H1 (cell line): ENCODE measurements around the gene ZDHHC16. TPM values are rescaled to one million over a fixed set of nuclear protein-coding genes. Genes with fewer than 3 reads are reported as not detected.

Source experiments
- CTCF ChIA-PET: fragments of 300-600 bp; sonication (Branson Sonifier 250); formaldehyde crosslinking; loops from one replicate; lab custom pipeline; 2021; ENCODE audit not compliant: partially characterized antibody; lab: Charles Lee
- POLR2A ChIA-PET: fragments of 300-600 bp; sonication (Branson Sonifier 250); formaldehyde crosslinking; loops from one replicate; lab custom pipeline; 2021; ENCODE audit warnings: inconsistent platforms; ENCODE audit not compliant: partially characterized antibody; lab: Charles Lee
- DNase-seq, 2 experiments: peaks; one replicate each; pipeline versions ENCODE4 v3.0.0 to v3.0.0-alpha.2; 2010 to 2022; ENCODE audit warnings: low spot score in 2 of 2, low read depth in 1 of 2, mixed read lengths in 1 of 2
- FAIRE-seq: peaks from 2 replicates; lab custom pipeline; 2011; peaks lifted over from hg19 to GRCh38; lab: Jason Lieb, UNC
- H2AFZ ChIP-seq: 2 replicates; pipeline ENCODE4 v1.8.1; 2012; ENCODE audit warnings: low read length, inconsistent platforms
- H2AK5ac ChIP-seq: 2 replicates; pipeline ENCODE4 v1.6.1; 2013; ENCODE audit warnings: low read depth, low read length
- H2BK120ac ChIP-seq: replicated peaks from 2 replicates; pipeline ENCODE3; 2013; ENCODE audit warnings: low read depth, low read length, inconsistent platforms
- H2BK12ac ChIP-seq: 2 replicates; pipeline ENCODE4 v1.6.1; 2013; ENCODE audit warnings: low read depth, low read length
- H2BK15ac ChIP-seq: 2 replicates; pipeline ENCODE4 v1.6.1; 2013; ENCODE audit warnings: low read length
- H2BK20ac ChIP-seq: 2 replicates; pipeline ENCODE4 v1.6.1; 2013; ENCODE audit warnings: low read length
- H2BK5ac ChIP-seq: 2 replicates; pipeline ENCODE4 v1.6.1; 2013; ENCODE audit warnings: low read depth, low read length
- H3K14ac ChIP-seq: 2 replicates; pipeline ENCODE4 v1.6.1; 2013; ENCODE audit warnings: inconsistent platforms; ENCODE audit not compliant: insufficient read length
- H3K18ac ChIP-seq: 2 replicates; pipeline ENCODE4 v1.6.1; 2013; ENCODE audit warnings: low read length; ENCODE audit errors: extremely low read depth
- H3K23ac ChIP-seq: 2 replicates; pipeline ENCODE4 v1.6.1; 2013; ENCODE audit warnings: inconsistent platforms; ENCODE audit not compliant: insufficient read length
- H3K23me2 ChIP-seq: 2 replicates; pipeline ENCODE4 v1.6.1; 2013; ENCODE audit warnings: low read depth, low read length
- H3K27ac ChIP-seq: 2 replicates; pipeline ENCODE4 v1.6.1; 2011; ENCODE audit warnings: low read depth, low read length, inconsistent platforms
- H3K27me3 ChIP-seq, 4 experiments: replicated peaks in 1 of 4; 1 replicate in 1 of 4; 2 replicates in 3 of 4; pipeline versions ENCODE4 v1.6.1 to v1.8.1; 2011 to 2013; ENCODE audit warnings: low read length in 3 of 4, mild to moderate bottlenecking in 3 of 4, inconsistent platforms in 2 of 4, mixed read lengths in 2 of 4, moderate library complexity in 1 of 4; ENCODE audit not compliant: control insufficient read depth in 3 of 4, insufficient read depth in 3 of 4; ENCODE audit errors: extremely low read depth in 1 of 4
- H3K36me3 ChIP-seq, 4 experiments: 2 replicates each; pipeline versions ENCODE4 v1.6.1 to v1.8.1; 2011 to 2013; ENCODE audit warnings: mild to moderate bottlenecking in 4 of 4, low read length in 3 of 4, moderate library complexity in 2 of 4, control low read depth in 1 of 4, inconsistent platforms in 1 of 4; ENCODE audit not compliant: insufficient read depth in 4 of 4, control insufficient read depth in 2 of 4
- H3K4ac ChIP-seq: replicated peaks from 2 replicates; pipeline ENCODE3; 2013; ENCODE audit warnings: low read length, low read depth, mixed read lengths, inconsistent platforms; ENCODE audit not compliant: insufficient read length
- H3K4me1 ChIP-seq, 4 experiments: replicated peaks in 1 of 4; 1 replicate in 1 of 4; 2 replicates in 3 of 4; pipeline versions ENCODE4 v1.6.1 to v1.8.1; 2011 to 2013; ENCODE audit warnings: low read length in 3 of 4, inconsistent platforms in 2 of 4, mixed read lengths in 1 of 4; ENCODE audit not compliant: insufficient read depth in 4 of 4, control insufficient read depth in 3 of 4
- H3K4me2 ChIP-seq, 2 experiments: 2 replicates each; pipeline versions ENCODE4 v1.6.1 to v1.8.1; 2011 to 2013; ENCODE audit warnings: low read depth in 2 of 2, low read length in 2 of 2, control low read depth in 1 of 2, inconsistent platforms in 1 of 2, mild to moderate bottlenecking in 1 of 2; ENCODE audit not compliant: insufficient read depth in 1 of 2
- H3K4me3 ChIP-seq, 4 experiments: fragments of 200-600, 300-600 bp in 1 of 4; sonication (generic), shearing (Covaris generic), sonication (Bioruptor Twin) in 1 of 4; 2 replicates each; pipeline versions ENCODE4 v1.5.1 to v1.8.1; 2011 to 2016; ENCODE audit warnings: low read length in 4 of 4, low read depth in 3 of 4, control low read depth in 2 of 4, inconsistent platforms in 2 of 4, mild to moderate bottlenecking in 2 of 4, mixed read lengths in 1 of 4, moderate library complexity in 1 of 4; ENCODE audit not compliant: insufficient read depth in 2 of 4; ENCODE audit errors: extremely low read depth in 1 of 4
- H3K56ac ChIP-seq: replicated peaks from 2 replicates; pipeline ENCODE3; 2013; ENCODE audit warnings: low read depth, mild to moderate bottlenecking, mixed read lengths, low read length, inconsistent platforms; ENCODE audit not compliant: insufficient read length
- H3K79me1 ChIP-seq: 2 replicates; pipeline ENCODE4 v1.6.1; 2013; ENCODE audit warnings: low read depth, low read length, control low read depth
- H3K79me2 ChIP-seq, 2 experiments: 2 replicates each; pipeline versions ENCODE4 v1.6.1 to v1.8.1; 2012 to 2013; ENCODE audit warnings: low read length in 2 of 2, mild to moderate bottlenecking in 2 of 2, inconsistent platforms in 1 of 2; ENCODE audit not compliant: insufficient read depth in 2 of 2, control insufficient read depth in 1 of 2
- H3K9ac ChIP-seq, 4 experiments: replicated peaks in 1 of 4; 1 replicate in 1 of 4; 2 replicates in 3 of 4; pipeline versions ENCODE4 v1.6.1 to v1.8.1; 2011 to 2013; ENCODE audit warnings: low read depth in 3 of 4, low read length in 3 of 4, control low read depth in 2 of 4, mild to moderate bottlenecking in 2 of 4, moderate library complexity in 2 of 4, inconsistent platforms in 1 of 4; ENCODE audit errors: extremely low read depth in 1 of 4
- H3K9me3 ChIP-seq, 2 experiments: 2 replicates each; pipeline versions ENCODE4 v1.6.1 to v1.8.1; 2012 to 2013; ENCODE audit warnings: mild to moderate bottlenecking in 2 of 2, moderate library complexity in 2 of 2, control low read depth in 1 of 2, inconsistent platforms in 1 of 2, low read depth in 1 of 2, low read length in 1 of 2, mixed read lengths in 1 of 2; ENCODE audit not compliant: insufficient read depth in 2 of 2
- H4K20me1 ChIP-seq, 2 experiments: replicated peaks in 1 of 2; 2 replicates each; pipeline versions ENCODE3 to v1.8.1; 2011 to 2013; ENCODE audit warnings: inconsistent platforms in 2 of 2, low read length in 2 of 2, mild to moderate bottlenecking in 1 of 2; ENCODE audit not compliant: insufficient read depth in 2 of 2, control insufficient read depth in 1 of 2
- H4K5ac ChIP-seq: 2 replicates; pipeline ENCODE4 v1.6.1; 2013; ENCODE audit warnings: low read length, low read depth, mixed read lengths, inconsistent platforms; ENCODE audit not compliant: insufficient read length
- H4K8ac ChIP-seq: 2 replicates; pipeline ENCODE4 v1.8.0; 2013; ENCODE audit warnings: mild to moderate bottlenecking, moderate library complexity, low read length, inconsistent platforms; ENCODE audit not compliant: insufficient read depth; ENCODE audit errors: extremely low read depth
- H4K91ac ChIP-seq: replicated peaks from 2 replicates; pipeline ENCODE3; 2013; ENCODE audit warnings: low read length, mixed read lengths, inconsistent platforms; ENCODE audit not compliant: insufficient read length
- ATF3 ChIP-seq: IDR thresholded peaks from 2 replicates; pipeline ENCODE4 v1.6.1; 2011; ENCODE audit warnings: low read depth, mild to moderate bottlenecking, low read length; ENCODE audit not compliant: insufficient read depth
- GTF2F1 ChIP-seq: IDR thresholded peaks from 2 replicates; pipeline ENCODE4 v1.6.1; 2012; ENCODE audit warnings: low read depth, low read length, improper control_type of control experiment, borderline replicate concordance
- JUN ChIP-seq: IDR thresholded peaks from 2 replicates; pipeline ENCODE4 v1.6.1; 2011; ENCODE audit warnings: low read depth, mild to moderate bottlenecking, improper control_type of control experiment, low read length
- KDM5A ChIP-seq: fragments of 200-600 bp; IDR thresholded peaks from 2 replicates; pipeline ENCODE4 v1.7.1; 2012; ENCODE audit warnings: mild to moderate bottlenecking, low read length, inconsistent platforms, mixed read lengths
- NANOG ChIP-seq: IDR thresholded peaks from 2 replicates; pipeline ENCODE4 v1.6.1; 2011; ENCODE audit warnings: low read length, low read depth, mild to moderate bottlenecking, inconsistent platforms; ENCODE audit not compliant: insufficient read depth, poor library complexity, severe bottlenecking
- RFX5 ChIP-seq: IDR thresholded peaks from 2 replicates; pipeline ENCODE4 v1.6.1; 2011; ENCODE audit warnings: low read depth, low read length, improper control_type of control experiment, borderline replicate concordance
- RNF2 ChIP-seq: fragments of 200-900, 300-1000 bp; sonication (generic); IDR thresholded peaks from 2 replicates; pipeline ENCODE4 v1.7.1; 2016; ENCODE audit warnings: borderline replicate concordance, low read depth, mild to moderate bottlenecking, antibody characterized with exemption, low read length; ENCODE audit not compliant: poor library complexity, severe bottlenecking; ENCODE audit errors: missing control alignments
- TBP ChIP-seq: IDR thresholded peaks from 2 replicates; pipeline ENCODE4 v1.6.1; 2011; ENCODE audit warnings: low read depth, low read length, improper control_type of control experiment
- TCF12 ChIP-seq: IDR thresholded peaks from 2 replicates; pipeline ENCODE4 v1.6.1; 2011; ENCODE audit warnings: low read depth, mild to moderate bottlenecking, low read length
- YY1 ChIP-seq: IDR thresholded peaks from 2 replicates; pipeline ENCODE4 v1.6.1; 2011; ENCODE audit warnings: low read depth, mild to moderate bottlenecking, low read length
- WGBS, 2 experiments: shearing (Covaris generic) in 1 of 2; methylation state at CpG; one replicate each; pipeline versions ENCODE4 v1.1.6 to v1.1.7; 2013 to 2015; ENCODE audit warnings: low lambda C conversion rate in 2 of 2, mixed read lengths in 2 of 2, inconsistent platforms in 1 of 2, low coverage in 1 of 2, missing lambda C conversion rate in 1 of 2; ENCODE audit not compliant: insufficient replicate concordance in 2 of 2, insufficient coverage in 1 of 2, insufficient read length in 1 of 2; ENCODE audit errors: extremely low coverage in 1 of 2, missing lambda C conversion rate in 1 of 2; 5-methylcytosine and 5-hydroxymethylcytosine counted together
- polyA plus RNA-seq, 7 experiments: library from polyadenylated mRNA; depleted of rRNA in 3 of 7; stranded (reverse) in 5 of 7; unstranded in 2 of 7; fragments of >200 nt in 5 of 7; fragments of 200-250 nt in 2 of 7; gene quantifications; 1 replicate in 5 of 7; 2 replicates in 1 of 7; 4 replicates in 1 of 7; pipeline versions ENCODE4 v1.2.1 to v1.2.3, GENCODE V29; 2011 to 2013; ENCODE audit warnings: missing spikeins in 2 of 7, mixed read lengths in 2 of 7
- total RNA-seq: library from RNA; stranded (reverse); fragmentation: NEBNext Ultra II Directional; extraction: Animal tissue kit (Norgen Biotek cat#: 25700); gene quantifications from 2 replicates; pipeline ENCODE4 v1.2.1, GENCODE V29; 2021

The ZDHHC16 gene
- total and polyA plus RNA-seq, 2 of the 8 experiments (the other 6 are each of a cell fraction or from before 2014, with no cell fraction given): 45.9 to 108 TPM

- Histone ChIP-seq H4K5ac (peak within 1 kb of the TSS; percentile 71), H3K56ac (peak within 1 kb of the TSS; percentile 62), H2BK15ac (peak within 1 kb of the TSS; percentile 85; the same call in 1 of the 2 replicates), H2AK5ac (peak within 1 kb of the TSS; percentile 32; the same call in 1 of the 2 replicates), H4K8ac (peak within 1 kb of the TSS; percentile 75), H3K4me3 (peak within 1 kb of the TSS; percentile 83 to 92 (median 89)), H3K27ac (peak within 1 kb of the TSS; percentile 74; the same call in 1 of the 2 replicates), H2BK120ac (no peak within 1 kb of the TSS), H3K4me2 (peak within 1 kb of the TSS; percentile 78 to 98), H3K79me1 (peaks cover 13% of the 10 kb centered on the region), H3K18ac (peak within 1 kb of the TSS; percentile 97), H3K79me2 (peaks cover 13 to 70% of the 10 kb centered on the region in 2 experiments), H2BK5ac (peak within 1 kb of the TSS; percentile 89; the same call in 1 of the 2 replicates), H4K91ac (peak within 1 kb of the TSS; percentile 85), H2BK20ac (no peak within 1 kb of the TSS), H3K4me1 (peaks cover 6 to 14% (median 11%) of the 10 kb centered on the region in 4 experiments; a peak in 6 of 7 replicates), H2BK12ac (peak within 1 kb of the TSS; percentile 62; the same call in 1 of the 2 replicates), H2AFZ (0 out of 2 replicates have a peak within 1 kb of the TSS, but pooled peaks have one; percentile 6), H3K27me3 (peaks cover 0 to 16% (median 13%) of the 10 kb centered on the region in 4 experiments; a peak in 5 of 7 replicates), H3K23ac (no peak within 1 kb of the TSS), H3K4ac (peak within 1 kb of the TSS; percentile 80), H3K14ac (no peak within 1 kb of the TSS), H3K9me3 (no peaks in the 10 kb centered on the region), H4K20me1 (peaks cover 10 to 28% of the 10 kb centered on the region in 2 experiments), H3K9ac (peak within 1 kb of the TSS; percentile 55 to 82 (median 78)), H3K36me3 (no peaks in the 10 kb centered on the region; a peak in 1 of 8 replicates), H3K23me2 (peaks cover 15% of the 10 kb centered on the region)
- ChIA-PET POLR2A (interaction anchor here (0.6 to 2.5 kb wide), 14 partner anchors 8 to 97 kb away, joined by 3 to 13 read pairs (median 4); partner anchors contain the start of gene RRP12), CTCF (interaction anchor here (0.5 to 2.6 kb wide), 6 partner anchors 11 to 154 kb away, joined by 4 to 24 read pairs (median 6); no protein-coding TSS in a partner anchor)
- DNase-seq (peak; percentile 92 to 100), FAIRE-seq (no peak)
- WGBS, 2 experiments: 1% methylated on average over 39 of the region's 73 CpGs; no CpG with 5 or more reads in 1 of the 2 experiments
- no peak for TF ChIP-seq GTF2F1
- no peak for TF ChIP-seq KDM5A
- peak; percentile 93 for TF ChIP-seq ATF3
- TF ChIP-seq JUN: no peak
- TF ChIP-seq RFX5: no peak
- TF ChIP-seq NANOG: no peak
- TF ChIP-seq TCF12: 0 out of 2 replicates have a peak, but pooled peaks have one; percentile 23
- TF ChIP-seq RNF2: no peak
- TF ChIP-seq YY1: peak; percentile 89
- no peak for TF ChIP-seq TBP
Measured at GRCh38 chr10:97498076-97498840, 52.3 kb downstream of the ZDHHC16 start, which contains the start of gene MMS19. TSS of gene MMS19 (minus strand) at chr10:97498422. CDS start at chr10:97498384, 38 bp downstream.
